Measurements from ENCODE around the gene PTH1R.

DNA sequence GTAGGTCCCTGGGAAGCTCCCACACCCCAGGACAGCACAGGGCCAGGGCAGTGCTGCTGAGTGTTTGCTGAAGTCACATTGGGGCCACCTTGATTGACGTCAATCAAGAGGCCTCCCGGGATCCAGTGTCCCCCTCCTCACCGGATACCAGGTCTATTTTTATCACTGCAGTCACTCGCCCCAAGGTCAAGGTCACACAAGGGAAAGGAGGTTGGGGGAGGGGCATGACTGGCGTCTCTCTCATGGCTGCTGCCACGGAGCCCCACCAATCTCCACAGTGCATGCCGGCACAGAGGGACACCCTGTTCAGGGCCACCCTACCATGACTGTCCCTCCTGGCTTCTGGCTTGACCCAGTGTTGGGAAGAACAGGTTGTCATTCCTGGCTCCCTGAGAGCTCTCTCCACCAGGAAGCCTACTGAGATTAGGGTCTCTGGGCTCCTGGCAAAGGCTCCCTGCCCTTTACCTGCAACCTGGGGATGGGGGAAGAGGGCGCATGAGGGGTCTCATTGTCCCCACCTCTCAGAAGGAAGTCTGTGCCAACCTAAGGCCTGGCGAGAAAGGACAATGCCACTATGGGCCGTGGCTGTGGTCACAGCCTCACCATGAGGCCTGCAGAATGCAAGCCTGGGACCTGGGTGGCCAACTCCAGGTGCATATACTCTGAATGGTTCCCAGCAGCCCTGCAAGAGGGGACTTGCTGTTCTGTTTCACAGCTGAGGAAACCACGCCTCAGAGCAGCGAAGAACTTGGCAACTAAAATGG lies 15.7 kb upstream of the PTH1R start:
- TF ChIP-seq POLR2A (IDR thresholded peaks at IDR 0.05; ENCODE audit: extremely low read depth, insufficient read length) (no peak), CTCF (IDR thresholded peaks at IDR 0.05; ENCODE audit: low read depth, low read length) (no peak), MAX (IDR thresholded peaks at IDR 0.05; ENCODE audit: low read depth, low read length) (no peak)

Measured in NB4 (cell line).